Sigmoid colon (tissue), 3 donors: ENCODE measurements around the gene MTA1.

Source experiments
- CTCF ChIP-seq, 4 experiments: fragments of 450-650 bp in 3 of 4; fragments of 200-600 bp in 1 of 4; IDR thresholded peaks; one replicate each; pipeline ENCODE4 v1.5.1; 2016 to 2019; ENCODE audit warnings: antibody characterized with exemption in 4 of 4, mild to moderate bottlenecking in 3 of 4, moderate library complexity in 2 of 4
- POLR2A ChIP-seq, 2 donors: fragments of 450-650 bp; IDR thresholded peaks; one replicate each; pipeline ENCODE4 v1.6.1; 2016; ENCODE audit warnings: antibody characterized with exemption in 2 of 2, mild to moderate bottlenecking in 2 of 2, moderate library complexity in 2 of 2

- no peak for TF ChIP-seq POLR2A (IDR thresholded peaks at IDR 0.05)
- no peak for TF ChIP-seq CTCF (IDR thresholded peaks at IDR 0.05)
Measured at GRCh38 chr14:105486163-105486973, 66.7 kb downstream of the MTA1 start, which contains the start of gene CRIP1.
